KOPT-K1 (cell line): ENCODE measurements around the gene PPP2R2B.

Experiments used
- H3K27ac ChIP-seq: fragments of 200-600 bp; sonication (generic); 2 replicates; pipeline ENCODE4 v1.5.1; 2016; ENCODE audit warnings: antibody characterized with exemption, mild to moderate bottlenecking, low read depth, low read length; ENCODE audit not compliant: poor library complexity, severe bottlenecking
- H3K36me3 ChIP-seq: fragments of 200-600 bp; sonication (generic); 2 replicates; pipeline ENCODE4 v1.5.1; 2017; ENCODE audit warnings: antibody characterized with exemption, mild to moderate bottlenecking, low read length, moderate library complexity; ENCODE audit not compliant: insufficient read depth
- H3K9me3 ChIP-seq: fragments of 200-600 bp; sonication (generic); 2 replicates; pipeline ENCODE4 v1.5.1; 2017; ENCODE audit warnings: antibody characterized with exemption, low read length, mild to moderate bottlenecking; ENCODE audit not compliant: insufficient read depth, poor library complexity, severe bottlenecking

The PPP2R2B gene

DNA sequence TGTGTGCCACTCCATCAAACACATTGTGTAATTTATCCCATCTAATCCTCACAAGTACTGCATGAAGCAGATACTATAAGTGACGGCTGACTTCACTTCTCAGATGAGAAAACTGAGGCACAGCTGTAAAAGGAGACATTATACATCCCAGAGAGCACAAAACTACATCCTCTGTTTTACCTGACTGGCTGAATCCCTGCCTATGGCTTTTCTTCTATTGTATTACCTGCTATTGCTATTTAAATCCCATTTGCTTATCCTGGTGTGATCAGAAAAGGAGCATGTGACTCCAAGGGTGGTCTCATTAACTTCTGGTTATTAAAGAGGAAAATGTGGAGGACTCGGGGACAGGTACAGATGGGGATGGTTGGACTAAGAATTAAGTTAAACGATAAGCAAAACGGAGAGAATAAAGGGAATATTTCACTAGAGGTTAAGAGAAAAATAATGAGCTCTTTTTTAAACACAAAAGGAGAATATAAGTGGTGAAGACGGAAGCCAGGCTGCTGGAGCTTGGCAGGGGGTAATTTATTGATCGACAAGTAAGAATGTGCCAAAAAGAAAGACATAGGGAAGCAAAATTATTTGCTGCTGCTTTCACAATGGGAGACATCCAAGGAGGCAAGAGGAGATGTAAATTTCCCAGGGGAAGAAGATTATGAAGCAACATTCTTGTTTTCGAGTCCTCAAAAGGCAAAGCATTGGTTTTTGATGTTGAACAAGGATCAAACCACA lies 206.8 kb downstream of the PPP2R2B start:
- no peaks in the 10 kb centered on the region for H3K9me3 ChIP-seq
- H3K27ac ChIP-seq, result no peak overlapping the region

DNA sequence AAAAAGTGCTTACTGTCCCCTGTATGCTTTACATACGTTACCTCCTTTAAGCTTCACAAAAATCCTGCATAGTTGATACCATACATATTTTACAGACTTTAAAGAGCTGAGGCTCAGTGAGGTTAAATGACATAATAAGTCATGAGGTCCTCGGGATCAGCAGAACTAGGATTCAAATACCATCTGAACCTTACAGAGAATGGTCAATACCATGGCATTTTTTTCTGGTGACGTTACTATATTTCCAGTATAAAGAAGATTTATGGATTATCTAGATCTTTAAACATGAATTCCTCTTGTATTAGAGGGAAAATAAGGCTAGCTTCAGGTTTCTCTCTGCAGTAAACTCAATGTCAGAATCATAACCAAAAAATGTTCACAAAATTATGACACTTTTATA lies 208.9 kb downstream of the PPP2R2B start:
- H3K27ac ChIP-seq, result no peak overlapping the region

More for the DNA sequence above, 206.8 kb downstream of the PPP2R2B start:
- H3K36me3 ChIP-seq, result no peaks in the 10 kb centered on the region

DNA sequence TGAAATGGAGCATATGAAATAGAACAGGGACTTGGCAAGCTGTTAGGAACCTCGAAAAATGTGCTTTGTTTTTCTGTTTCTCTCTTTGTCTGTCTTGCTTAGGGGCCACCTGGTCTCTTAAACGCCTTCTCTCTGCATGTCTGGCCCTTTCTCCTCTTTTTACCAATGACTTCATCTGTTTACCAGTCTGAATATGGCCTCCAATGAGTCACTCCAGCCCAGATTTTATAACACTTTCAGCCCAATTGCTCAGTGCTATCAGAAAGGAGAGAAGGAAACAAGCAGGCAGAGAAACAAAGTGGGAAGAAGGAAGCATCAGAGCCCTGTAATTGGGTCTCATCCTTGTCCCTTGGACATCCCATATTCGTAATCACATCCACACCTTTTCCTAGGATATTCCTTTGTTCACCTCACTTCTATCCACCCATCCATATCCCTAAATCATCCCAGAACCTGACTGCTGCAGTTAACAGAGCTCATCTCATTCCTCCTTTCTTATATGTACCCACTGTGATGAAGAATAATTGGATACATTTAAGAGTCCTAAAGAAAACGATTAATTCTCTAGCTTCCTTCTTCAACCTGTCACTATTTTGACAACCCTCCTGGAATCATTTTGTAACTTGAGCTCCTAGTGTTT lies 210.8 kb downstream of the PPP2R2B start:
- no peaks in the 10 kb centered on the region for H3K9me3 ChIP-seq
- no peak overlapping the region for H3K27ac ChIP-seq
- no peaks in the 10 kb centered on the region for H3K36me3 ChIP-seq

More for the DNA sequence above, 208.9 kb downstream of the PPP2R2B start:
- Histone ChIP-seq H3K36me3 (no peaks in the 10 kb centered on the region), H3K9me3 (no peaks in the 10 kb centered on the region)

DNA sequence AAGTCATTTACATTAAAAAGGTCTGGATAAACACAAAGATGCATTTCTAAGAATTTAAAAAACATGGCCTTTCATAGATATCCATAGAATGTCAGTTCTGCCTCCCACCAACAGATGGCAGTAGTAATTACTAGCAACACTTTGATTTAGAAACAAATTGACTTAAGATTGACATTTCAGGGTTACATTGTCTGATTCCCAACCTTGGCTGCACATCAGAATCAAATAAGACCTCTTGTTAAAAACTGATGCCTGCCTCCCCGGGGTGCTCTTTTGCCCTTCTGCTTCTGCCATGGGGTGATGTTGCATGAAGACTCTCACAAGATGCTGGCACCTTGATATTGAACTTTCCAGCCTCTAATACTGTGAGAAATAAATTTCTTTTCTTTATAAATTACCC lies 216.3 kb downstream of the PPP2R2B start:
- Histone ChIP-seq H3K36me3 (no peaks in the 10 kb centered on the region), H3K27ac (no peak overlapping the region), H3K9me3 (no peaks in the 10 kb centered on the region)

DNA sequence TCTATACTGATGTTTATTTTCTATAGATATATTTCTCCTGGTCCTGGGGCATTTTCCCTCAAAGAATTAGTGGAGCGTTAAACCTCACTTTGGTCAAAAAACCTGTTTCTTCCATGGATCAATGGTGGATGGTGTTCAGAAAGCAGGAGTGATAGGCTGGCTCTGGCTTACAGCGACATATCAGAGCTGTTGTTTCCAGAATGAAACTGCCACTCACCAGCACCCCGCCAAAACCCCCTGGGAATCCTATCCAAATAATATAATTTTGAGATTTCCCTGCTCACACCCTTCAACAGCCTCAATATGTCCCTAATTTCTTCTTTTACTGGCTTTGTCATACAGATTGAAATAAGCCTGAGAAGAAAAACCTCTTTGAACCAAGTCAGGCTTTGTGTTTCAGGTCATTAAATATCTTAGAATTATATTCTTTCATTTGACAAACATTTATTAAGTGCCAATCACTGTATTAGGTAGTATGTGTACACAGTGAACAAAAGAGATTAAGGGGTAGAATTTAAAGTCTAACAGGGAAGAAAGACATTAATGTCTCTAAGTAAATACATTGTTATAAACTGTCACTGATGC lies 218.1 kb downstream of the PPP2R2B start:
- no peak overlapping the region for H3K27ac ChIP-seq

DNA sequence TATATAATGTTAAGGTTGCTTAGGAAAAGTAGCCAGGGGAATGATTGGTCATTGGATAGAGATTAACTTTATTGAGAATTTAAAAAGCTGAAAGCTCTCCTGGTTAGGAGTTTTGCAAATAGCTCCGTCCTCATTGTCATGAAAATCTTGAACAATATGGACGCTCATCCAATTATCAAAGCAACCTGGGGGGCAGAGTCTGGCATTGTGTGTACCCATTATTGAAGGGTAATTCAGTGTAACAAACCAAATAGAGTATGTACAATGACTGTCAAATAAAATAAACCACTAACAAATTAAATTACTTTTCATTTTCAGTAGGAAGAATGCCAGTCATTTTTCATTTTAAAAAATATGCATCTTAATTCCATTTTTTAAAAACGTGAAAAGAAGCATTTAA lies 218.6 kb downstream of the PPP2R2B start:
- Histone ChIP-seq H3K36me3 (no peaks in the 10 kb centered on the region), H3K9me3 (no peaks in the 10 kb centered on the region)

More for the DNA sequence above, 218.1 kb downstream of the PPP2R2B start:
- Histone ChIP-seq H3K36me3 (no peaks in the 10 kb centered on the region), H3K9me3 (no peaks in the 10 kb centered on the region)

DNA sequence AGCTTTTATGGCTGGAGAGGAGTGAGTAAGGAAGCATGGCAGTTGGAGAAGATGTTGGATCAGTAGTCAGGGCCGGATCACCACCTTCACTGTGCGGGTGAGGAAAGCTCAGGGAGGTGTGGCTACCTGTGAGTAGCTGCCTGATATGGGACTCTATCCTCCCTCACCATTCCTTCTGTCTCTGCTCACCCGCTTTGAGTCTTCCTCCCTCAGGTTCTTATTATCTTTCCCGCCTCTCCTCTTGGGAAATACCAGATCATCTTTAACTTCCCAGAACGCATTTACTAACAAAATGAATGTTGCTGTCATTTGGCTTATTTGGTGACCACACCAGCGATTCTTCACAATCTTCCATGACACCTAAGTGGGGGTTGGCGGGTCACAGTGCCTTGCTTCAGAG lies 221.9 kb downstream of the PPP2R2B start:
- no peaks in the 10 kb centered on the region for H3K9me3 ChIP-seq
- H3K36me3 ChIP-seq, result no peaks in the 10 kb centered on the region
- H3K27ac ChIP-seq, result no peak overlapping the region

More for the DNA sequence above, 218.6 kb downstream of the PPP2R2B start:
- no peak overlapping the region for H3K27ac ChIP-seq

DNA sequence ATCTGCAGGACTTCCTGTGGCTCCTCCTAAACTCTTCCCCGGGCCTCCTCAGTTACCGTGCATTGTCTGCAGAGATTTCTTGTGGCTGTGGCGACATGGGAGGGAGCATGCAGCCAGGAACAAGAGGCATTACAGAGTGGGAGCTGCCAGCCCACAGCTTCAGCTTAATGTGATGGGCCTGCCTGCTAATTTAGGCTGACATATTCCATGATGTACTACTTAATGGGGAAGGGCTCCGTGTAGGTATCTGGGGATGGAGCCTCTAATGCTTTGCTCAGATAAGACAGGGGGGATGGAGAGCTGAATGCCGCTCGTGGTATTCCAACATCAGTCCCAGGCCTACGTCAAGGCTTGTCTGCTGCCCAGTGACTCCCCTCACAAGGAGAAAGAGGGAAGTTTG lies 225.0 kb downstream of the PPP2R2B start:
- no peak overlapping the region for H3K27ac ChIP-seq
- no peaks in the 10 kb centered on the region for H3K36me3 ChIP-seq
- no peaks in the 10 kb centered on the region for H3K9me3 ChIP-seq

DNA sequence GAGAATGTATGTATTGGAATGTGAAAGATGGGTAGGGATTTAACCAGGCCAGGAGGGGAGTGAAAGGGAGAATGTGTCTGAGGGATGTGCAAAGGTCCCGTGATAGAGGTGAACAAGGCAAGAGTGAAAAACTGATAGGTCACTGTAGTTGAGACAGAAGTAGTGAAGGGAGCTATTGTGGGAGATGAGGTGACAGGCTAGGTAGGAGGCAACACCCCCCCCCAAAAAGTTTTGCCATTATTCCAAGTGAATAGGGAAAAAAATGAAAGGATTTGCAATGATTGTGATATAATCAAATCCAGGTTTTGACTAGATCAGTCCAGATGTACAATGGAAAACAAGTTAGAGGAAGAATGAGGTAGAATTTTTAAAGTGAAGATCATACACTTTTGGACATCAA lies 226.0 kb downstream of the PPP2R2B start:
- H3K27ac ChIP-seq, result no peak overlapping the region

DNA sequence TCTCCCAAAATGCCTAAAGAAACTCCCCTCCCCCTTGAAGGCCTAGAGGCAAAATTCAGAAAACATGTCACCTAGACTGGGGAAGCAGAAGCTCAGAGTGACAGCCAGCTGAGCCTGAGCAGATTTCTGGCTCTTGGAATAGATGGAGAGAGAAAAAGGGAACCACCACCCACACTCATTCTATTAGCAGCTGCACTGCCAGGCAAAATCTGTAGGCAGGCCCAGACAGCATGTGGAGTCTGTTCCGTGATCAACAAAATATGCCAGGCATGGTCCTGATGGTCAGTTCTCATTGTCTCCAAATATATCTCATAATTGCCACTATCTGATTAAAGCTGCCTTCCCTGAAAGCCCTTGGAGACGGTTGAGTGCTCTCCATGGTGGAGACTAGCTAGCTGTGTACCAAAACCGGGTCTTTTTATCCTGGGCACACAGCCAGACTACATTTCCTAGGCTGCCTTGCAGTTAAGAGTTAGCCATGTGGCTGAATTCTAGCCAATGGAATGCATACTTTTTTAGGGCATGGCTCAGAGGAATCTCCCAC lies 230.8 kb downstream of the PPP2R2B start:
- Histone ChIP-seq H3K9me3 (no peaks in the 10 kb centered on the region), H3K36me3 (no peaks in the 10 kb centered on the region), H3K27ac (no peak overlapping the region)

More for the DNA sequence above, 226.0 kb downstream of the PPP2R2B start:
- Histone ChIP-seq H3K9me3 (no peaks in the 10 kb centered on the region), H3K36me3 (no peaks in the 10 kb centered on the region)

DNA sequence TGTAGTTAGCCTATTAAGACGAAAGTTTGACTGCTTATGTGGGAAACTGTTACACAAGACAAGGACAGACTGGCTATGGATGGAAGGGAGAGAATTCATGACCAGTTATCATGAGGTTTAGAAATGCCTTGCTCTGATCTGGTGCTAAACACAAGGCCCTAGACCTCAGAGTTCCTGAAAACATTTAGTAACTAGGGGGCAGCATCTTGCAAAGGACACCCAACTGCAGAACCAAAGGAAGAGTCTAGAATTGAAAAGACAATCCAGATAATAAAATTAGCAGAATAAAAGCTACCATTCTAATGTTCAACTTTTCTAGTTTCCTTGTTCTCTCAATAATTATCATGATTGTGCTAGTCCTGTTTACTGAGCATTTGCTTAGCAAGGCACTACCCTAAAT lies 232.1 kb downstream of the PPP2R2B start:
- H3K36me3 ChIP-seq, result no peaks in the 10 kb centered on the region
- H3K27ac ChIP-seq, result no peak overlapping the region
- no peaks in the 10 kb centered on the region for H3K9me3 ChIP-seq

DNA sequence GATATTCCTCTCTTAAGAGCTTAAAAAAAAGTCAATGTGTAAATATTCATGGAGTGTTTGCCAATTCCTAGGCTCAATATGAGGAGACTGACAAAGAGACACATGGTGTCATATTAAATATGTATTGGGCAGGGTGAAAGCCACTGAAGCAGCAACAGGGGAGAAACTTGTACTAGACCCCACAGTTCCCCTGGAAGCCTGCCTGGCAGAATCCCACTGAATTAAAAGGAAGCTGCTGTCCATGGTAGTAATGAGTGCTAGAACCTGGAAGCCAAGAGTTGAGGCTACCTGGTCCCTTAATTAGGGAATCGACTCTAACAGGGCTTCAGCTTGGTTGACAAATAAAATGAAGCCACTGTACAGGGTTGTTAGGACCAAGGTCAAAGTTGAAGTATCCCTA lies 233.2 kb downstream of the PPP2R2B start:
- Histone ChIP-seq H3K27ac (no peak overlapping the region), H3K9me3 (no peaks in the 10 kb centered on the region), H3K36me3 (no peaks in the 10 kb centered on the region)

DNA sequence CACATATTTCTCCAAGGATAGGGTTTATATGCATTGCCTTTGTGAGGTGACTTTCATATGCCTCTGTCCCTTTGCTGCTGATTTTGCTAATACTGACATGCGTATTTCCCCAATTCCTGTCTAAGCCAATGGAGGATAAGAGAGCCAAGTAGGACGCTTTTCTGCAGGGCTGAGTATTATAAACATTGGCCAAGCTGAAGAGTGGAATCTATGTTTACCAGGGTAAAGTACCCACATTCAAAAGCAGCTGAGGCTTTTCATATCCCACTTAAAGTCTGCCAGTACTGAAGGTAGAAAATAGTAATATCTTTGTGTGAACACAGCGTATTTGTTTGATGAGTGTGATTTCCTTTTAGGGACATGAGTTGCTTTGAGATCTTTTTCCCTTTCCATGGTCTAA lies 233.7 kb downstream of the PPP2R2B start:
- H3K9me3 ChIP-seq, result no peaks in the 10 kb centered on the region
- H3K36me3 ChIP-seq, result no peaks in the 10 kb centered on the region
- H3K27ac ChIP-seq, result no peak overlapping the region

DNA sequence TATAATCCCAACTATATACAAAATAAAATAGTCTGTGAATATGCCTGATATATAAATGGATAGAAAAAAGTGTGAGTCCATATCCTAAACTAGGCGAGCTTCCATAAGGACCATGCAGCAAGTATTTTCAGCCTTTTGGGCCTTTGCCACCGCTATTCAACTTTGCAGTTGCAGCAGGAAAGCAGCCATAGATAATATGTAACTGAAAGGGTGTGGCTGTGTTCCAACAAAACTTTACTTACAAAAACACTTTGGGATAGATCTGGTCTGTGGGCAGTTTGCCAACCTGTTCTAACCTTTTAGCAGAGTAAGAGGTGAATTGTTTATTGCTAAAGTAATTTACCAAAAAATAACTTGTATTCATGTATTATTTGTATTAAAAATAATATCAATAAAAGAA lies 234.8 kb downstream of the PPP2R2B start:
- Histone ChIP-seq H3K36me3 (no peaks in the 10 kb centered on the region), H3K9me3 (no peaks in the 10 kb centered on the region), H3K27ac (no peak overlapping the region)

DNA sequence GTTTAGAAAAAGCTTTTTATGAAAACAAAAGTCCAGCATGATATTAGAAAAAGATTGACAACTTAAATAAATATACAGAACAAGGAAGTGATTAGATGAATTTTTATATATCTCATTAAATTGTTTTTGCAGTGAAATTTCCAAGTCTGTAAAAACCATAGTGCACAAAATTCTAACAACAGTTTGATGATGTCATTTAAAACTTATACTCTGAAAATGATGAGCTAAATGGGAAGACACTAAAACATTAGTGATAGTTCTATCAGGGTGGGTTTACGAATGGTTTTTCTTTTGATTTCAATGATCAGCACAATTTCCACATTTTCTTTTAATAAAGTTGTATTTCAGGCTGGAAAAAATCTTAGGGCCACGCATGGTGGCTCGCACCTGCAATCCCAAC lies 236.1 kb downstream of the PPP2R2B start:
- Histone ChIP-seq H3K27ac (no peak overlapping the region), H3K9me3 (no peaks in the 10 kb centered on the region), H3K36me3 (no peaks in the 10 kb centered on the region)
